ENCODE measurements around the gene TRIM47.
A peak's percentile ranks its signal among the peaks of the same experiment; 100 is the strongest.

TRIM47 gene

DNA sequence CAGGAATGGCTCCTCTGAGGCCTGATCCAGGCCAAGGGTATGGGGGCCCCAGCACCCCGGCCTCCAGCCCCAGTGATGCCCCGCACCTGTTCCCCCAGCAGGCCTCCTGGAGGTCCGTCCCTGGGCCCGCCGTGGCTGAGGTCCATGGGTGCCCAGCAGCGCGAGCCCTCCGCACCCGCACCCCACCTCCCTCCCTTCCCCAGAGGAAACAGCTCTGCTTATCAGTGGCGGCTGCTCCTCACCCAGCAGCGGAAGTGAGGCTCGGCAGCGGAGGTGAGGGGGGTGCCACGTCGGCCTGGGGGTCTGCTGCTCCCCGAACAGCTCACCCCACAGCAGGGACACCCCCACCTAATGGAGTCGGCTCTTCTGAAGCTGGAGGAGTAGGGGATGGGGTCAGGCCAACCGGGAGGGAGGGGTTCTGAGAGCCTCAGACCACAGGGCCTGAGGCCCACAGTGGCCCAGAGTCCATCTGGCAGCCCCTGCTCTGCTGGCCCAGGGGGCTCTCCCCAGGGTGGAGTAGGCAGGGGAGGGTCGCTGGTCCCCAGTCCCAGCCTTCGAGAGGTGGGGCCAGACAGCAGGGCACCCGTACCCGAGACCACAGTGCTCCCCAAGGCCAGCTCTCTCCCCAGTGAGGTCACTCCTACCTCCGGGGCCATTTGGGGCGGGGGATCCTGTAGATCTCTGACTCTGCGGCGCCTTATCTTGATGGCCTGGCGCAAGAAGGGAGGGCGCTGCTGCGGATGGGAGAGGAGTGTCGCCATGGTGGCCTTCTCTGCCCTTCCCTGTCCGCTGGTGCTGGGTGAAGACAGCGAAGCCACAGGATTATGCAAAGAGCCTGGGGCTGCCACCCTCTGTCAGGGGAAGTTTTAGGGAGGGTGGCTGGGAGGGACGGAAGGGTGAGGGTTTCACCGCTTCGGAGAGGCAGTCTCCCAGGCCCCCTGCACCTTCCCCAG lies 34.5 kb downstream of the TRIM47 start, which contains the start of gene UNC13D:
Gene UNC13D (minus strand): TSS at position 828 of the 953 bp plus-strand sequence. CDS start 67 bp downstream, at position 761.
- DNase-seq (ENCODE audit: low spot score): peak; percentile 82
- TF ChIP-seq, protein P1, sequence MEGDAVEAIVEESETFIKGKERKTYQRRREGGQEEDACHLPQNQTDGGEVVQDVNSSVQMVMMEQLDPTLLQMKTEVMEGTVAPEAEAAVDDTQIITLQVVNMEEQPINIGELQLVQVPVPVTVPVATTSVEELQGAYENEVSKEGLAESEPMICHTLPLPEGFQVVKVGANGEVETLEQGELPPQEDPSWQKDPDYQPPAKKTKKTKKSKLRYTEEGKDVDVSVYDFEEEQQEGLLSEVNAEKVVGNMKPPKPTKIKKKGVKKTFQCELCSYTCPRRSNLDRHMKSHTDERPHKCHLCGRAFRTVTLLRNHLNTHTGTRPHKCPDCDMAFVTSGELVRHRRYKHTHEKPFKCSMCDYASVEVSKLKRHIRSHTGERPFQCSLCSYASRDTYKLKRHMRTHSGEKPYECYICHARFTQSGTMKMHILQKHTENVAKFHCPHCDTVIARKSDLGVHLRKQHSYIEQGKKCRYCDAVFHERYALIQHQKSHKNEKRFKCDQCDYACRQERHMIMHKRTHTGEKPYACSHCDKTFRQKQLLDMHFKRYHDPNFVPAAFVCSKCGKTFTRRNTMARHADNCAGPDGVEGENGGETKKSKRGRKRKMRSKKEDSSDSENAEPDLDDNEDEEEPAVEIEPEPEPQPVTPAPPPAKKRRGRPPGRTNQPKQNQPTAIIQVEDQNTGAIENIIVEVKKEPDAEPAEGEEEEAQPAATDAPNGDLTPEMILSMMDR (IDR thresholded peaks at IDR 0.05; ENCODE audit: borderline replicate concordance, control extremely low read depth, extremely low read depth, insufficient read depth, missing control alignments): no peak
- in situ Hi-C loops (cut with MboI; ENCODE audit: low sequenced_read_pairs, unreplicated experiment): no loop called here

DNA sequence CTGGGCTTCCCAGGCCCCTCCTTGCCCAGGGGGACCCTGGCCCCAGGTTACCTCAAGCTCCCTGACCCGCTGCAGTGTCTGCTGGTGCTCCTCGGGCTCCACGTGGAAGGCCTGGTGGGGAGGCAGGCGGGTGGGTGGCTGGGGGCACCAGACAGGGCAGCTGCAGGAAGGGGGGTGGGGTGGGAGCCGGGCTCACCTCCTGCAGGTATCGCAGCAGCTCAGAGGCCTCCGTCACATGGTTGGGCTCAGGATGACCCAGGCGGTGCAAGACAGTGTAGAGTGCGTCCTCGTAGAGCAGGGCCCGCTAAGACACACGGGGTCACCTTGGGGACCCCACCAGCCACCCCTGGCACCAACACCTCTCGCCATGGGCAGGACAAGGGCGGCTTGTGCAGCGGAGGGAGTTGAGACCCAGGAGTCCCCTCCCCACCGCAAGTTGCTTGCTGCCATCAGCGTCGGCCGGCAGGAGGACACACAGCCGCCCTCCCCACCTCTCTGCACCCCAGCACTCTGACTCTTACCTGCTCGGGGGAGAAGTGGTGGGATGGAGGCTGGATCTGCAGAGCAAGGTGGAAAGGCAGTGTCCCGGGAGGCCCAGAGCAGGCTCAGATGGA lies 35.3 kb downstream of the TRIM47 start:
- TF ChIP-seq, protein P1 (IDR thresholded peaks at IDR 0.05; ENCODE audit: borderline replicate concordance, control extremely low read depth, extremely low read depth, insufficient read depth, missing control alignments): no peak
- in situ Hi-C loops (cut with MboI; ENCODE audit: low sequenced_read_pairs, unreplicated experiment): no loop called here
- no peak for DNase-seq (ENCODE audit: low spot score)

DNA sequence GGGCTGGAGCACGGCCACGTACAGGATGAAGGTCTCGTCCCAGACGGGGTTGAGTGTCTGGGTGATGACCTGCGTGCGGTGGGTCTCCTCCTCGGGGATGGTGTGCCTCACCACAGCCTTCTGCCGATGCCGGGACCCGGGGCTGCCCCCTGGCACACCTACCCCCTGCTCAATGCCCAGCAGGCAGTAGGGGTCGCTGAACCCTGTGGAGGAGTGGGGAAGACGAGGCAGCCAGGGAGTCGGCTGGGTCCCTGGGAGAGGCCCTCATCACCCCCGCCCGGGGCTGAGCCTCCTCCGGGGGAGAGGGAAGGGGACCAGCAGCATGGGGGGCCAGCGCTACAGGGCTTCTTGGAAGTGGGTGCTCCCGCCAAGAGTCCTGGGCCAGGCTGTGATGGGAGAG lies 36.0 kb downstream of the TRIM47 start:
- no peak for DNase-seq (ENCODE audit: low spot score)
- in situ Hi-C loops (cut with MboI; ENCODE audit: low sequenced_read_pairs, unreplicated experiment): no loop called here
- TF ChIP-seq, protein P1 (IDR thresholded peaks at IDR 0.05; ENCODE audit: borderline replicate concordance, control extremely low read depth, extremely low read depth, insufficient read depth, missing control alignments): no peak

DNA sequence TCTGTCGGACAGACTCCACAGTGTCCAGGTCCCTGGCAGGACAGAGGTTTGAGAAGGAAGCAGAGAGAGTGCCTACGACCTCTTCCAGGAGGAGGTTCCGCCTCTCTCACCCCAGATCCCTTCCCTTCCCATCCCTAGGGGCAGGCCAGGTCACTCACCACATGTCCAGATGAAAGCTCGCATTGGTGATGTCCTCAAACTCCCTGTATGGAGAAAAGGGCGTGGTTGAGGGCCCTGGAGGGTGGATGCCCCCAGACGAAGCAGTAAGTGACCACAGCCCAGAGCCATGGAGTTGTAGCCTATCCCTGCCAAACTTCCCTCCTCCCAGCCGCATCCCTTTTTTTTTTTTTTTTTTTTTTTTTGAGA lies 37.6 kb downstream of the TRIM47 start:
- in situ Hi-C loops (cut with MboI; ENCODE audit: low sequenced_read_pairs, unreplicated experiment): no loop called here
- TF ChIP-seq, protein P1 (IDR thresholded peaks at IDR 0.05; ENCODE audit: borderline replicate concordance, control extremely low read depth, extremely low read depth, insufficient read depth, missing control alignments): no peak
- no peak for DNase-seq (ENCODE audit: low spot score)

DNA sequence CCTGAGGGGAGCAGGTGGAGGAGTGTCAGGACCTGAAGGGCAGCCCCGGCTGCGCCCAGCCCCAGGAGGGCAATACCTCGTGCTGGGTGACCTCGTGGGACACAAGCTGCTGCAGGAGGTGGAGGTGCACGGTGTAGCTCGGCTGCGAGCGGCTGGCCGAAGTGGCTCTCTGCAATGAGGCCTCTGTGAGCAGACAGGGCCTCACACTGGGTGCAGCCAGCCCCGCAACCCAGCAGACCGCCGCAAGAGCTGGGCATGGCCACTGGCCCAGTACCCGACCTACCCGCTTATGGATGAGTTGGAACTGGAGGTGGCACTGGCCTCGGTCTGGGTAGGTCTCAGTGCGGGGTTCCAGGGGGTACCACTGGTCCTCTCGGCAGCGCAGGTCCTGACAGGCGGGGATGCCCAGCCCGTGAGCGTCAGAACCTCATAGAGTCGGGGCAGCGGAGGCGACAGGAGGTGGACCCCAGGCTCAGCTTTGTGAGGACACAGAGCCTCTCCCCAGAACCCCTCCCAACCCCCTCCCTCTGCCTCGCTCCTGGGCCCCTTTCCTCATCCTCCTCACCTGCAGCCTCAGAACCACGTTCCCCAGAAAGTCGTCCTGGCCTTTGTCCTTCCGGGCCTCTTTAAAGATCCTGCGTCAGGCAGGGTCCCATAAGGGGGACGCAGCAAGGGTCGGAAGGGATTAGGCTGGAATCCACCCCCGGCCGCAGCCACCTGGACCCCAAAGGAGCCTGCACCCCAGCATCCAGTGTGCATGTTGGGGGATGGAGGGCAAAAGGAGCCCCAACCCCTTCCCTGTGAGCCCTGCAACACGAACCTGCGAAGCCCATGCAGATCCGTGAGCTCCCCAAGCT lies 38.2 kb downstream of the TRIM47 start:
- in situ Hi-C loops (cut with MboI; ENCODE audit: low sequenced_read_pairs, unreplicated experiment): no loop called here
- TF ChIP-seq, protein P1 (IDR thresholded peaks at IDR 0.05; ENCODE audit: borderline replicate concordance, control extremely low read depth, extremely low read depth, insufficient read depth, missing control alignments): no peak

DNA sequence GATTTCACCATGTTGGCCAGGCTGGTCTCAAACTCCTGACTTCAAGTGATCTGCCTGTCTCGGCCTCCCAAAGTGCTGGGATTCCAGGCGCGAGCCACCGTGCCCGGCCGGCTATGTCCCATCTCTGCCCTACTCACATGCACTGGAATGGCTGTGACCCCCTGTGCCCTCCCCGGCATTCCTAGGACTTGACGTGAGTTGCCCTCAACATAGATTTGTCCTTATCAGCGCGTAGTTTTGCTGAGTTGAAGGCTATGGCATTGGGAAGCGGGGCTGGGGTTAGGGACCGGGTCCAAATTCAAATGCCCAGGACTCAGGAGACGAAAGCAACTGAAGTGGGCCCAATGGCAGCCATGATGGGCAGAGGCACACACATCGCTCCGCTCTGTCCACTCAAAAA lies 40.0 kb downstream of the TRIM47 start:
- no peak for DNase-seq (ENCODE audit: low spot score)
- in situ Hi-C loops (cut with MboI; ENCODE audit: low sequenced_read_pairs, unreplicated experiment): no loop called here

More for the DNA sequence above, 38.2 kb downstream of the TRIM47 start:
- no peak for DNase-seq (ENCODE audit: low spot score)

More for the DNA sequence above, 40.0 kb downstream of the TRIM47 start:
- TF ChIP-seq, protein P1 (IDR thresholded peaks at IDR 0.05; ENCODE audit: borderline replicate concordance, control extremely low read depth, extremely low read depth, insufficient read depth, missing control alignments): no peak
